ENCODE data around the gene ZSCAN26.

- TF ChIP-seq CTCF (IDR thresholded peaks at IDR 0.05), result no peak
- no peak for TF ChIP-seq ATF2 (CRISPR knock-in tag; IDR thresholded peaks at IDR 0.05; ENCODE audit: borderline replicate concordance, low read depth)
- no peak for TF ChIP-seq JAZF1 (CRISPR knock-in tag; IDR thresholded peaks at IDR 0.05)
- no peak for TF ChIP-seq ATF6 (CRISPR knock-in tag; IDR thresholded peaks at IDR 0.05)
These were observed 21.6 kb upstream of the ZSCAN26 start for GRCh38 chr6:28245206-28245941.

Measured in WTC11 (cell line).